Chondrocyte (in vitro differentiated cells): Measurements from ENCODE around the gene AMOTL2. TPM values are rescaled to one million over a fixed set of nuclear protein-coding genes. Genes with fewer than 3 reads are reported as not detected.
A peak's percentile ranks its signal among the peaks of the same experiment; 100 is the strongest.

Experiments used
- DNase-seq: peaks from one replicate; pipeline ENCODE4 v3.0.0; 2021; ENCODE audit warnings: mixed read lengths, low spot score
- H3K27ac Mint-ChIP-seq: one replicate; pipeline ENCODE4 v1.8.0; 2021; ENCODE audit warnings: mild to moderate bottlenecking, moderate library complexity, mixed read lengths; ENCODE audit not compliant: unreplicated experiment
- H3K27me3 Mint-ChIP-seq: 2 replicates; pipeline ENCODE4 v1.8.0; 2021; ENCODE audit warnings: low read depth, mixed read lengths
- H3K36me3 Mint-ChIP-seq: 2 replicates; pipeline ENCODE4 v1.8.0; 2021; ENCODE audit warnings: low read depth, mixed read lengths
- H3K4me1 Mint-ChIP-seq: 2 replicates; pipeline ENCODE4 v1.8.0; 2021; ENCODE audit warnings: low read depth, mild to moderate bottlenecking, mixed read lengths
- H3K4me3 Mint-ChIP-seq: one replicate; pipeline ENCODE4 v1.8.0; 2021; ENCODE audit warnings: mild to moderate bottlenecking, moderate library complexity, mixed read lengths; ENCODE audit not compliant: unreplicated experiment
- H3K9me3 Mint-ChIP-seq: 2 replicates; pipeline ENCODE4 v1.8.0; 2021; ENCODE audit warnings: low read depth, mixed read lengths
- total RNA-seq: library from RNA; stranded (reverse); gene quantifications from 3 replicates; pipeline ENCODE4 v1.2.1, GENCODE V29; 2021
- TF ChIP-seq, protein P1 (sequence below): fragments of 200-600 bp; sonication (generic); IDR thresholded peaks from 2 replicates; pipeline ENCODE4 v1.5.0; 2021; ENCODE audit warnings: antibody characterized with exemption, mild to moderate bottlenecking, moderate library complexity

Gene AMOTL2
- total RNA-seq, 1 donor from 2014 or later = 259 TPM

- TF ChIP-seq, protein P1, sequence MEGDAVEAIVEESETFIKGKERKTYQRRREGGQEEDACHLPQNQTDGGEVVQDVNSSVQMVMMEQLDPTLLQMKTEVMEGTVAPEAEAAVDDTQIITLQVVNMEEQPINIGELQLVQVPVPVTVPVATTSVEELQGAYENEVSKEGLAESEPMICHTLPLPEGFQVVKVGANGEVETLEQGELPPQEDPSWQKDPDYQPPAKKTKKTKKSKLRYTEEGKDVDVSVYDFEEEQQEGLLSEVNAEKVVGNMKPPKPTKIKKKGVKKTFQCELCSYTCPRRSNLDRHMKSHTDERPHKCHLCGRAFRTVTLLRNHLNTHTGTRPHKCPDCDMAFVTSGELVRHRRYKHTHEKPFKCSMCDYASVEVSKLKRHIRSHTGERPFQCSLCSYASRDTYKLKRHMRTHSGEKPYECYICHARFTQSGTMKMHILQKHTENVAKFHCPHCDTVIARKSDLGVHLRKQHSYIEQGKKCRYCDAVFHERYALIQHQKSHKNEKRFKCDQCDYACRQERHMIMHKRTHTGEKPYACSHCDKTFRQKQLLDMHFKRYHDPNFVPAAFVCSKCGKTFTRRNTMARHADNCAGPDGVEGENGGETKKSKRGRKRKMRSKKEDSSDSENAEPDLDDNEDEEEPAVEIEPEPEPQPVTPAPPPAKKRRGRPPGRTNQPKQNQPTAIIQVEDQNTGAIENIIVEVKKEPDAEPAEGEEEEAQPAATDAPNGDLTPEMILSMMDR = no peak
- peak; percentile 91 for DNase-seq
- Mint-ChIP-seq H3K4me1 (peaks cover 74% of the 10 kb centered on the region), H3K27ac (peak overlapping the region; percentile 30), H3K27me3 (no peaks in the 10 kb centered on the region), H3K36me3 (peaks cover 22% of the 10 kb centered on the region), H3K9me3 (peaks cover 12% of the 10 kb centered on the region), H3K4me3 (no peak overlapping the region)
Measured at GRCh38 chr3:134350861-134351311, 23.4 kb downstream of the AMOTL2 start.

GRCh38 chr3:134350266-134350665 is 24.0 kb downstream of the AMOTL2 start:
- Mint-ChIP-seq H3K27ac (peak overlapping the region; percentile 41), H3K9me3 (peaks cover 13% of the 10 kb centered on the region), H3K27me3 (no peaks in the 10 kb centered on the region), H3K36me3 (peaks cover 19% of the 10 kb centered on the region), H3K4me3 (no peak overlapping the region), H3K4me1 (peaks cover 68% of the 10 kb centered on the region)
- DNase-seq = peak; percentile 54
- TF ChIP-seq, protein P1 = no peak

- DNase-seq = peak; percentile 65
- peak overlapping the region; percentile 90 for H3K27ac Mint-ChIP-seq
- TF ChIP-seq, protein P1 = no peak
Measured at GRCh38 chr3:134348524-134348923, 25.7 kb downstream of the AMOTL2 start.

GRCh38 chr3:134347551-134347950 is 26.7 kb downstream of the AMOTL2 start:
- DNase-seq = peak; percentile 12
- H3K36me3 Mint-ChIP-seq = peaks cover 10% of the 10 kb centered on the region
- no peaks in the 10 kb centered on the region for H3K27me3 Mint-ChIP-seq
- no peak overlapping the region for H3K27ac Mint-ChIP-seq
- H3K9me3 Mint-ChIP-seq = peaks cover 14% of the 10 kb centered on the region
- TF ChIP-seq, protein P1 = no peak
- H3K4me1 Mint-ChIP-seq = peaks cover 41% of the 10 kb centered on the region
- no peak overlapping the region for H3K4me3 Mint-ChIP-seq

More at GRCh38 chr3:134348524-134348923, 25.7 kb downstream of the AMOTL2 start:
- Mint-ChIP-seq H3K36me3 (peaks cover 12% of the 10 kb centered on the region), H3K27me3 (no peaks in the 10 kb centered on the region), H3K4me1 (peaks cover 50% of the 10 kb centered on the region), H3K4me3 (no peak overlapping the region), H3K9me3 (peaks cover 14% of the 10 kb centered on the region)

GRCh38 chr3:134346744-134347143 is 27.5 kb downstream of the AMOTL2 start:
- H3K4me3 Mint-ChIP-seq = no peak overlapping the region
- TF ChIP-seq, protein P1 = no peak
- H3K27me3 Mint-ChIP-seq = no peaks in the 10 kb centered on the region
- peaks cover 14% of the 10 kb centered on the region for H3K9me3 Mint-ChIP-seq
- H3K36me3 Mint-ChIP-seq = peaks cover 8% of the 10 kb centered on the region
- no peak for DNase-seq
- no peak overlapping the region for H3K27ac Mint-ChIP-seq
- H3K4me1 Mint-ChIP-seq = peaks cover 36% of the 10 kb centered on the region
